Forelimb muscle (tissue), 1 donor: ENCODE data around the gene SHB. TPM values are rescaled to one million over a fixed set of nuclear protein-coding genes. Genes with fewer than 3 reads are reported as not detected.

Source experiments
- DNase-seq: peaks from one replicate; pipeline ENCODE4 v3.0.0-alpha.2; 2013; ENCODE audit warnings: low read depth
- polyA plus RNA-seq: library from polyadenylated mRNA; unstranded; fragments of 120-200 nt; gene quantifications from one replicate; pipeline ENCODE4 v1.2.1, GENCODE V29; 2013; ENCODE audit not compliant: insufficient read length

SHB gene
- polyA plus RNA-seq, 1 donor: 5.9 TPM

- DNase-seq: no peak
Observed at GRCh38 chr9:38024036-38024681, 44.9 kb downstream of the SHB start.

DNA sequence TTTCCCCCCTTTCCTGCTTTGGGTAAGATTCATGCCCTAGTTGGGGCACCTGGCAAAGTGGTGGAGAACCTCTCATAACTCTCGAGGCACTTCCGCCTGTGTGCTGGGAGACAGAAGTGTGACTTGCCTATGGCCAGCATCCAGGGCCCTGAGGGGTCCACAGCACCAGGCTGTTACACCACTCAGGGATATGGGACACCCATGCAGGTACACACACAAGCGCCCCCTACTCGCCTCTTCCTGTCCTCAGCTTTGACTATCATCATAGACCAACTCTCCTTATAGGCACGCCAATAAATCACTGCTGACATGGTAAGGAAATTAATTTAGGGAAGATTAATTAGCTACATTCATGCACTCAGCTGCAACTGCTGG, 45.4 kb downstream of the SHB start:
- DNase-seq: no peak

DNA sequence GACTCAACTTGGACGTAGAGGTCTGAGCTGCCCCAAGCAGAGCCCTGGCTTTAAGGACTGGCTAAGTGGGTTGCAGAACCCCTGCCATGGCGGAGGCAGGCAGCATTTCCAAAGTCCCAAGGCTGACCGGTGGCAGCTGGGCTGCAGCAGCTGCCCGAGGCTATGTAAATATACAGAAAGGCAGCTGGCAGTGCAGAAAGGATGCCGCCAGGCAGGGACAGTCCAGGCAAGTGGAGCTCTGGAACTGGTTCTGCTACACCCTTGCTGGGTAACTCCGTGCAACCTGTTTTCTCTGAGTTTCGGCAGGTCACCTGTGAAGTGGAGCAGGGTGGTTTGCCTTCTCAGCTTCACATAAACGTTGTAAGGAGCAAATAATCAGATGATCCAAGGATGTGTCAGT, 46.0 kb downstream of the SHB start:
- no peak for DNase-seq

GRCh38 chr9:38022203-38022895, 46.7 kb downstream of the SHB start:
- DNase-seq: no peak

DNA sequence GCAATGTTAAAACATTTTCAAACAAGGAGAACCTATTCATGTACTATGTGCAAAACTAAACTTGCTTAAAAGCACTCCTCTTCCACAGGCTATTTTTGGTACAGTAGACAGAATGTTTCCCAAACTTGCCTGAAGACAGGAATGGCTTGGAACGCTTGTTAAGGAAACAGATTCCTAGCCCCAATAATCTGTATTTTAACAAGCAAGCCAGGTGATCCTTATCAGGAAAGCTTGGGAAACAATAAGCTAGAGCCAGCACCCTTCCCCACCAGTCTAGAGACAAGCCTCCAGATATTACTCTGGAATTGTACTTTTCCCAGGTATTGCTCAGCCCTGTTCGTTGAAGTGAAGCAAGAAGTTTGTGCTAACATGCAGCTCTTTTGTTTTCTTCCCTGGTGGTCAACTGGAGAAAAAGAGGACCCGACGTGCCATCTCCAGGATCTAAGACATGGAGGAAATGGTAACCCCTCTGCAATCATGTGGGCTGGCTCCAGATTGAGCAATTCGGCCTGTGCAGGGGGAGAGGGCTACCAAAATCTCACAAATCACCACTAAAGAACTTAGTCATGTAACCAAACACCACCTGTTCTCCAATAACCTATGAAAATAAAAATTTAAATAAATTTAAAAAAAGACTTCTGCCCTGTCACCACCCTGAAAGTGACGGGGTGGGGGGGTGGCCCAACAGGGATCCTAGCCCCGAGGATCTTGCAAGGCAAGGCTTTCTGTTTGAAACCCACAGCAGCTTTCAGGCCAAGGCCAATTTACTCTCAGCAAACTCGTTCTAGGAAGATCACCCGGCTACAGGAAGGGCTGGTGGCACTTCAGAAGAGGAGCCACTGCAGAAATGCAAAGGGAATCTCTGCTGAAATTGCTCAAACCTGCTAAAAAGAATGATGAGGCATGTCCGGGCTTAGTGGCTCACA, 48.6 kb downstream of the SHB start:
- DNase-seq: no peak

DNA sequence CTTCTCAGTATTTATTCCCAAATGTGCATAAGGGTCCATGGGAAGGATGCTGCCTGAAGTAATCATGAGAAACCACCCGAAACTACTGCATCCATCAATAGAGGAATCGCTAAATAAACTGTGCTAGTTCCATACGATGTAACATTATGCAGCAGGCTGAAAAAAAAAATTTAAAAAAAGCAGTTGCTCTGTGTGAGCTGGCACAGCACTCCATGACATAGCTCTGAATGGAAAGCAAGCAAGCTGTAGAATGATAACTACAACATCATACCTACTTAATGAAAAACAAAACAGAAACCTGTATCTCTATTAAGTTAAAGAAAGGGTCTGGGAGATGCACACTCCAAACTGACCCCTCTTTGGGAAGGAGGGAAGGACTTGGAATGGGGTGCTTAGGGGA, 49.3 kb downstream of the SHB start:
- no peak for DNase-seq

DNA sequence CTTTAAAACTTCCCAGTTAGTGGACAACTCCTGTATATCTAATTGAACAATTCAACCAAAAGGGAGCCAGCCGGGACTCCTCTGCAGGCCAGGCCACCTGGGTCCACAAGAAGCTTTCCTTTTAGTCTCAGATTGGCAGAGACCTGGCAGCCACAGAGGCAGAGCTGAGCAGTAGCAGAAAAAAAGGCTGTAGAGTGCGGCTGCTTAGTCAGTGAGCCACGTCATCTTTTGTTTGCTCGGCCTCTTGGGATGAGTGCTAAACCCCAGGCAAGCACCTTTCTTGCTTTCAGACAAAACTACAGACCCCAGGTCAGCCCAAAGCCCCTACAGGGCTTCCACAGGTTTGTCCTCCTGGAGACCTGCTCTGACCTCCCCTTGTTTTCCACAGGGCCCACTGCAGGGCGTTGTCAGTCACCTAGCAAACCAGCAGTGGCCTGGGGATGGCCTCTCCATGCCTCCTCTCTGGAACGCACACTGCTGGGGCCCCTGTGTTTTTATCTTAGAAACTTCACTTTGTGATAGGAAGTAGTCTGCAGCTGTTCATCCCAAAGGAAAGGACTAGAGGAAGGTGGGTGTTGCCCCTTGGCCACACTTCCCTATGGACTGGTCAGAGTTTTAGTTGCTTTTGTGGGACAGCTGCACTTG, 49.9 kb downstream of the SHB start:
- no peak for DNase-seq

DNA sequence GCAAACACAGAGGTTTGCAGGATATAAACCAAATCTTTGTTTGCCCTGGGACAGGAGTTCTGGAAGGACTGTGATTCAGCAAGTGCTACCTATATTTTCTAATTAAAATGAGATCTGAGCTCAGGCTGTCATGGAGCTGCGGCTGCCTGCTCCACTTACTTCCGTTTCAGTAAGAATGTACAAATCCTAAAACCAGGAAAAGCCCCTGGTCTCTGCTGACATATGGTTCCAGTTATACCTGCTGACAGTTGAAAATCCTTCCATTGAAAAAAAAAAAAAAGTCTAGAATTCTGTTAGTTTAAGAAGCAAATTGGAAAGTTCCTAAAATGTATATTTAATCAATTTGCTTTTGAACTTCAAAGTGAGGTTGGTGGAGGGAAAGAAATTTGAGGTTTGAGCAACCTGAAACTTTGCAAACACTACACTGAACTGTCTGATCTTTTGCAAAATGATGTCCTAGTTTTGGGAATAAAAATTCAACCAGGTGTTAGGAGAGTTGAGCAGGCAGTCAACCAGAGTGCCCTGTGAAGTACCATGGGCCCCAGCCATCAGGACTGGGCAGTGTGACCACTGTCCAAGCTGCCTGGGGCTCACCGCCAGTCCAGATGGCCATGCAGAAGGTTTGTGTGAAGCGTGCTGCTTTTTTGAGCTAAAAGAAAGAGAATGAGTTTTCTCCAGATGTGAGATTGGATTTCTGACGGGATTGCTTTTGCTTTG, 50.6 kb downstream of the SHB start:
- DNase-seq: no peak

- DNase-seq: no peak
Observed at GRCh38 chr9:38017885-38018186, 51.2 kb downstream of the SHB start.

DNA sequence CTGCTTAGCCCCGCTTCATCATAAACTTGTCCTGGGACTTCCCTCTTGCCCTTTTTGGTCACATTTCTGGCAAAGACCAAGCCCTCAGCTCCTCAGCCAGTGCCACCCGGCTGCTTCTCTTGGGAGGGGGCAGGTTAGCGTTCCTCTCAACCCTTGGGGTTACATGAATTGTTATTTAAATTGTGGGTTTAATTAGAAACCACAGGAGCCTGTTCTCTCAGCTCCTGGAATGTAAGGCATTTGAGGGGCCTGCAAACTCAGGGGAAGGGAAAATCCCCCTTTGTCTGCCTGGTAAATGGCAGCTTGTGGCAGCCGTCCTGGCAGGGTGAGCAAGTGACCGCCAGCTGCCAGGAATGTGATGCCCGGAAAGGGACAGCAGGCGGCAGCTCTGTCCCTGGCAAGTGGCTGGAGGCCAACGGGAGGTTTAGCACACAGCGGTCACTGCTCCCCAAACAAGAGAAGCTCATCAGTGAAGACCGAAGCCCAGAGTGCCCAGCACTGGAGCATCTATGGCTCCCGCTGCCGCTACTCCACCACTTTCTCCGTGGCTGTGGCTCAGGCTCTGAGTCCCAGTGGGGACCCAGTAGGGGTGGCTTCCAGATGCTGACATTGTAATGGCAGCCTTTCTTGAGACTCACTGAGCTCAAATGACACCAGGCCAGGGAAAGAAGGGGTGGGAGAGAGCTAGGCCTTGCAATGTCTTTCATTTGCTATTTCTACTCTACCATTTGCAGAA, 51.7 kb downstream of the SHB start:
- no peak for DNase-seq

DNA sequence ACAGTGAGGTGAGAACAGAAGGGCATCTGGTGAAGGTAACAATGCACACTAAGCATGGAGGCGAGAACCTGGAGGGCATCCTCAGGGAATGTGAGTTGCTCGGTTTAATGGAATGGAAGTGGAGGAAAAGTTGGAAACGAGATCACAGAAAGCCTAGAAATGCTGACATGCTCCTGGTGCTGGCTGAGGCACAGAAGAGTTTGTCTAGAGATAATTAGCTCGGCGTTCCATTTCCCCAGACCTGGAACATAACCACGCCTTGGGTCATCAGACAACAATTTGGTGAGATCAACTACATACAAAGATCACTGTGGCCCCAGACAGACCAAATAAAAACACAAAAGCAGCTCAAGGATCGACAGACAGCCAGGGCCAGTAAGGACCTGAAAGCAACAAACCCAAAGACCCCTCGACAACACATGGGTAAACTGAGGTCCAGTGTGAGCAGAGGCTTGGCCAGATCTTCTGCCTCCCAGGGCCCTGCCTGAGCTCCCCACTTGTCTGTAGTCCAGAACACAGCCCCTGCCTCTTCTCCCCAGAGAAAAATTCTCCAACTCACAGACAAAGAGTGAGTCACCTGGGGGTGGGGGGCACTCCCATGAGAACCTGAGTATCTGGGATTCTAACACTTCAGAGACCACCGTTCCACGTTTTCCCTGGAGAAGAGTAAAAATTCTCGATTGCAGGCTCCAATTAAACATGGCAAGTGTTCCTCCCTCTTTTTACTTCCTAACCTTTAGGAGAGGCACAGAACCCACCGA, 52.5 kb downstream of the SHB start:
- DNase-seq: no peak

DNA sequence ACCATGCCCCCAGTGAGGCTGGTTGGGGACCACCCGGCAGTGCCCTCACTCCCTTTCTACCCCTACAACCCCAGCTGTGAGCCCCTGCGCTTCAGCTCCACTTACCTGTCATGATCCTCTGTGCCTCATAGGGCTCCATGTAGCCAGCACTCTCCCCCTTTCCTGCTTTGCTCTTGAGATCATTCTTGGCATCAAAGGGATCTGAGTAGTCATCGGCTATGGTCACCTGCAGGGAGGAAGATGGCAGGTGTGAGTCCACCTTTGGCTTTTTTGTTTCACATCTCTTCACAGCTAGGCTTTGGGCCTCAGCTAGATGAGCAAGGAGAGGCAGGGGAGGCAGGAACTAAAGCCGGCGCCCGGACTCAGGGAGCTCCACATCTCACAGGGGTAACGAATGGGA, 53.1 kb downstream of the SHB start:
- no peak for DNase-seq

DNA sequence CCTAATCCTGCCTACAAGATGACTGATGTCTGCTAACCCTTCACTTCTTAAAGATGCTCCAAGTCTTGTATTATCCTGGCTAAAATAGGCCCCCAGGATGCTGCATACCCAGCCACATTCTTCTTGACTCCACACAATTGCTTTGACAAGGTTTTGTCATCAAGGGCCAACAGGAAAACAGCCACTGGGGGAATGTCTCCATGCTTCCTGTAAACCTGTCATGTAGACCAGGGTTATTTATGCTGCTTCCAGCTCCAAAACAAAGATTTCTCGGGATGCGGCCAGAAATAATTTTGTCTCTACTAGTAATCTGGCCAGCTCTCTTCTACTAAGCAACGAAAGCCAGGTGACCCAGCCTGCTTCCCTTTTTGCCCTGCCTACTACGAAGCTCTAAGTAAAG, 53.8 kb downstream of the SHB start:
- DNase-seq: no peak

DNA sequence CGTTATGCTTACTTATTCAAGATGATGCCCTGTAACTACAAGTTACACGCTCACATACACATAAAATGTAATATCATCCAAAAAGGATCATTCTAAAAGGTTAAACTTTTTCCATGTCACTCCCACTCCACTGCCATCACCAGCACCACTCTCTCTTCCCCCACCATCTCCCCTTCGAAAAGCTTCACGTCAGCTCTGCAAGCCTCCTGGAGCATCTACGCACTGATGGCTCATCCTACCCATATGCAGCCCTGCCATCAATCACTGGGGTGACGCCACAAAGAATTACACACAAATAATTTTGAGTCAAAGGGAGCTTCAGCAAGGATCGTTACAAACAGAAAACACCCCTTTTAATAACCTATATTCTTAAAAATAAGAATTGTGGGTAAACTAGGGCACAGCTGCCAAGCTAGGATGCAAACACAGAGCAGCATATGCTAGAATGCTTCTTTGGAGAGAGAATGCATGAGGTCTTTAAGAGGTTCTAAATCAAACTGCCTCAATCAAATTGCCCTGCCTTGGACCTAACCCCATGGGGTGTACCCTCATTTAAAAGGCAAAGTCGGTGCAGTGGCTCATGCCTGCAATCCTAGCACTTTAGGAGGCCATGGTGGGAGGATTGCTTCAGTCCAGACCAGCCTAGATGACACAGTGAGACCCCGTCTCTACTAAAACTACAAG, 56.1 kb downstream of the SHB start:
- DNase-seq: no peak

DNA sequence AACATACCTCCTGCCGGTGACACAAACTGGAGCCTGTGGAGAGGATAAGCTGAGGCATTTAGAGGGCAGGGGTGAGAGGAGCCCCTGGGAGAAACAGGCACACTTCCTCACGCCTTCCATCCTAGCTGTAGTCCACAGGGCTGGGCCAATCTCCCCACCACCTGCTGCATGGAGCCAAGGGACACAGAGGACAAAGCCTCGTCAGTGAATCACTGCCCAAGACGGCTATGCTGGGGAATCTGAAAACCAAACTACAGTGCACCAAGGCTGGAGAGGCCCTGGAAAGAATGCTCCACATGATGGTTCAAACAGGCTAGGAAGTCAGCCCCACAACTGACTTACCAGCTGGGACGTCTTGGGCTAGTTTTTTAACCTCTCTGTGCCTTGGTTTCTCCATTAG, 57.0 kb downstream of the SHB start:
- no peak for DNase-seq

DNA sequence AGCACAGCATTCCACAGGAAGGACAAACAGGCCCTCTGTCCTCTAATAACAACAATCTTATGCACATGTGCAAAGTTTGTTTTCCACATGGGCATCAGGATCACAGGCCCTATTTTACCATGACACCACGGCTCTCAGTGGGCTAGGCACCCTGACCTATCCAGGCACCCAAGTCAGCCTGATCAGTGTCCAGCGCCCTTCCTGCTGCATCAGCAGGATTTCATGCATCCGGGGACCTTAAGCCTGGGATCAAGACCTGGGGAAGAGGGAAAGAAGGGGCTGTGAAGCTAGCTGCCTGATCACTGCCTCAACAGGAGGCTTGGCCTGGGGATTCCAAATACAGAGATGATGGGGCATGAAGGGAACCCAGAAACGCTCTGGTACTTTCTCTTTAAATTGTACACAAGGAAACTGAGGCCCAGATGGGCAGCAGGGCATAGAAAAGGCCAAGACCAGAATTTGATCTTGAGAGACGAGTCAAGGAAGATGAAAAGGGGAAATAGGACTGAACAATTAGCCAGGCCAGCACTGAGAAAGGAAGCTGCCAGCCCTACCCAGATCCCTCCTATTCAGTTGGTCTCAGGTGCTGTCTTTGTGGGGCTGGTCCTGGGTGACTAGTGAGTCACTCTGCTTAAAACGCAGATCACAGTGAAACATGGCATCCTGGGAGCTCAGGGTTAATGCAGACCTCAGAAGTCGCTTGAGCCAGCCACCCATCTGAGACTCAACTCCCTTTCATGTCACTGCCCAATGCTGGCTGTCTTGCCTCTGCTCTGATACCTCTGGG, 57.9 kb downstream of the SHB start:
- no peak for DNase-seq

- DNase-seq: no peak
Observed at GRCh38 chr9:38009990-38010389, 59.0 kb downstream of the SHB start.

DNA sequence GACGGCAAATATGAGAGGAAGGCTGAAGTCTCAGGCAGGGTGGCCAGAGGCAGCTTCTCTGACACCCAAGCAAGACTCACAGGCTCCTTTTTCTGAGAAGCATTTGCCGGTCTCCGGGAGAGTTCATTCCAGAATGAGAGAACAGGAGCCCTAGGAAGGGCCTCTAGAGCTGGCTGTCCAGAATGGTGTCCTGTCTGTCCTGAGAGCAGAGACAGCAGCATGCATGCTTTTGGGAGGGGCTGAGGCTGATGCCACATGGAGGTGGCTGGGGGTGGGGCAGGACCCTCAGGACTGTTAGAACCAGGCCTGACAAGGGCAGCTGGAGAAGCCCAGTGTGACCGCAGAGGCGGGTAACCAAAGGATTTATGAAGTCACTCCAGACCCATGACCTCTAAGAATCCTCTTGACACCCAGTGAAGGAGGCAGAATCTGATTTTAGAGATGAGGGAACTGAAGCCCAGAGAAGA, 60.0 kb downstream of the SHB start:
- DNase-seq: no peak
